SK-N-SH treated with all-trans-retinoic acid at 6 μM for 48 hours (cell line): ENCODE results near the gene ELOVL2.

ENCODE experiments used
- ATAC-seq: fragments of 200-7000 bp; cut with Tn5 transposase; 3 replicates; pipeline ENCODE4 v1.9.1; 2020; ENCODE audit warnings: mild to moderate bottlenecking, moderate library complexity
- ARNTL ChIP-seq: fragments of 450-650 bp; formaldehyde crosslinking; IDR thresholded peaks from 2 replicates; pipeline ENCODE4 v1.5.0; 2020; ENCODE audit warnings: low read depth, mild to moderate bottlenecking, moderate library complexity, borderline replicate concordance
- BACH2 ChIP-seq: fragments of 250-450 bp; sonication (Bioruptor Pico); IDR thresholded peaks from 2 replicates; pipeline ENCODE4 v1.9.0; 2021; ENCODE audit warnings: mild to moderate bottlenecking, borderline replicate concordance
- CREB5 ChIP-seq: fragments of 250-450 bp; sonication (Bioruptor Pico); IDR thresholded peaks from 2 replicates; pipeline ENCODE4 v1.5.1; 2020; ENCODE audit warnings: low read depth, mild to moderate bottlenecking, moderate library complexity
- CSDC2 ChIP-seq: fragments of 250-450 bp; sonication (Bioruptor Pico); IDR thresholded peaks from 2 replicates; pipeline ENCODE4 v1.5.0; 2020; ENCODE audit warnings: mild to moderate bottlenecking, moderate library complexity
- CSRNP3 ChIP-seq: fragments of 250-450 bp; sonication (Bioruptor Pico); IDR thresholded peaks from 2 replicates; pipeline ENCODE4 v1.5.1; 2021; ENCODE audit warnings: mild to moderate bottlenecking, moderate library complexity
- ESRRG ChIP-seq: fragments of 250-450 bp; sonication (Bioruptor Pico); IDR thresholded peaks from 2 replicates; pipeline ENCODE4 v1.6.1; 2021; ENCODE audit warnings: mild to moderate bottlenecking
- GLIS3 ChIP-seq: fragments of 250-450 bp; sonication (Bioruptor Pico); IDR thresholded peaks from 2 replicates; pipeline ENCODE4 v1.5.0; 2020; ENCODE audit warnings: mild to moderate bottlenecking, moderate library complexity
- ISL1 ChIP-seq: fragments of 250-450 bp; sonication (Bioruptor Pico); IDR thresholded peaks from 2 replicates; pipeline ENCODE4 v2.1.2; 2022; ENCODE audit warnings: mild to moderate bottlenecking, moderate library complexity
- OSR1 ChIP-seq: fragments of 250-450 bp; sonication (Bioruptor Pico); IDR thresholded peaks from 2 replicates; pipeline ENCODE4 v1.8.0; 2022; ENCODE audit warnings: moderate library complexity, mild to moderate bottlenecking, inconsistent platforms
- PPARA ChIP-seq: fragments of 250-450 bp; sonication (Bioruptor Pico); IDR thresholded peaks from 2 replicates; pipeline ENCODE4 v1.5.0; 2020; ENCODE audit warnings: mild to moderate bottlenecking, borderline replicate concordance
- RARB ChIP-seq: fragments of 250-450 bp; sonication (Bioruptor Pico); IDR thresholded peaks from 2 replicates; pipeline ENCODE4 v1.8.0; 2021; ENCODE audit warnings: mild to moderate bottlenecking, moderate library complexity
- SNAI2 ChIP-seq: fragments of 250-450 bp; sonication (Bioruptor Pico); IDR thresholded peaks from 2 replicates; pipeline ENCODE4 v1.5.0; 2020; ENCODE audit warnings: mild to moderate bottlenecking, moderate library complexity
- TCF4 ChIP-seq: fragments of 250-450 bp; sonication (Bioruptor Pico); IDR thresholded peaks from 2 replicates; pipeline ENCODE4 v1.8.0; 2021; ENCODE audit warnings: mild to moderate bottlenecking, moderate library complexity, borderline replicate concordance
- TOX ChIP-seq: fragments of 250-450 bp; sonication (Bioruptor Pico); IDR thresholded peaks from 2 replicates; pipeline ENCODE4 v1.8.0; 2021; ENCODE audit warnings: mild to moderate bottlenecking, moderate library complexity, borderline replicate concordance
- TSHZ2 ChIP-seq: fragments of 250-450 bp; sonication (Bioruptor Pico); IDR thresholded peaks from 2 replicates; pipeline ENCODE4 v1.5.0; 2020; ENCODE audit warnings: mild to moderate bottlenecking, moderate library complexity
- ZC3H10 ChIP-seq: fragments of 250-450 bp; sonication (Bioruptor Pico); IDR thresholded peaks from 2 replicates; pipeline ENCODE4 v1.5.1; 2021; ENCODE audit warnings: mild to moderate bottlenecking, moderate library complexity
- ZFP3 ChIP-seq: fragments of 250-450 bp; sonication (Bioruptor Pico); IDR thresholded peaks from 2 replicates; pipeline ENCODE4 v1.5.0; 2020; ENCODE audit warnings: mild to moderate bottlenecking, moderate library complexity
- ZFP30 ChIP-seq: fragments of 450-650 bp; formaldehyde crosslinking; IDR thresholded peaks from 2 replicates; pipeline ENCODE4 v1.5.0; 2022; ENCODE audit warnings: mild to moderate bottlenecking, moderate library complexity
- ZNF565 ChIP-seq: fragments of 450-650 bp; formaldehyde crosslinking; conservative IDR thresholded peaks from 2 replicates; pipeline ENCODE4 v1.5.0; 2020; ENCODE audit warnings: low read depth, mild to moderate bottlenecking, moderate library complexity
- ZNF70 ChIP-seq: fragments of 450-650 bp; formaldehyde crosslinking; IDR thresholded peaks from 2 replicates; pipeline ENCODE4 v1.5.0; 2020; ENCODE audit warnings: mild to moderate bottlenecking, moderate library complexity
- ZNF8 ChIP-seq: fragments of 450-650 bp; formaldehyde crosslinking; IDR thresholded peaks from 2 replicates; pipeline ENCODE4 v1.5.0; 2020; ENCODE audit warnings: mild to moderate bottlenecking, moderate library complexity

The ELOVL2 gene

GRCh38 chr6:11072101-11072500 is 28.0 kb upstream of the ELOVL2 start:
- TF ChIP-seq GLIS3 (CRISPR knock-in tag) (no peak), TSHZ2 (CRISPR knock-in tag) (no peak), OSR1 (CRISPR knock-in tag) (no peak), TCF4 (CRISPR knock-in tag) (no peak), ZNF8 (no peak)
- ATAC-seq: no peak

- no peak for ATAC-seq
- no peak for TF ChIP-seq TSHZ2 (CRISPR knock-in tag)
- TF ChIP-seq ZNF70 (CRISPR knock-in tag): no peak
- TF ChIP-seq ZNF8: no peak
- TF ChIP-seq PPARA (CRISPR knock-in tag): no peak
- no peak for TF ChIP-seq ESRRG (CRISPR knock-in tag)
- no peak for TF ChIP-seq CSRNP3
These were observed 25.7 kb upstream of the ELOVL2 start for GRCh38 chr6:11069760-11070159.

GRCh38 chr6:11067348-11067747 is 23.2 kb upstream of the ELOVL2 start:
- TF ChIP-seq TOX (CRISPR knock-in tag) (no peak), CSDC2 (no peak), CREB5 (CRISPR knock-in tag) (no peak), RARB (CRISPR knock-in tag) (no peak), BACH2 (CRISPR knock-in tag) (no peak), TCF4 (CRISPR knock-in tag) (no peak), ZNF565 (CRISPR knock-in tag) (no peak), OSR1 (CRISPR knock-in tag) (no peak), ZC3H10 (CRISPR knock-in tag) (no peak), ESRRG (CRISPR knock-in tag) (no peak), SNAI2 (CRISPR knock-in tag) (no peak), ARNTL (CRISPR knock-in tag) (no peak), GLIS3 (CRISPR knock-in tag) (no peak), ISL1 (CRISPR knock-in tag) (no peak), CSRNP3 (no peak), ZFP3 (no peak), ZFP30 (no peak)
- no peak for ATAC-seq
